PC-9 (cell line): ENCODE results near the gene MSI2. TPM values are rescaled to one million over a fixed set of nuclear protein-coding genes. Genes with fewer than 3 reads are reported as not detected.

Experiments used
- BruUV-seq: library from RNA; stranded (reverse); fragments of 400-500 nt; replicated peaks from 2 replicates; lab custom pipeline; 2021; lab: Mats Ljungman, UMichigan
- CTCF ChIA-PET: fragments of 300-600 bp; sonication (Branson Sonifier 250); formaldehyde crosslinking; loops from one replicate; lab custom pipeline; 2022; ENCODE audit warnings: antibody characterized with exemption; lab: Charles Lee
- POLR2A ChIA-PET: fragments of 300-600 bp; sonication (Branson Sonifier 250); formaldehyde crosslinking; loops from one replicate; lab custom pipeline; 2022; ENCODE audit warnings: antibody characterized with exemption; ENCODE audit not compliant: unreplicated experiment; lab: Charles Lee
- DNase-seq, 2 experiments: peaks; one replicate each; pipeline versions ENCODE4 v3.0.0 to v3.0.0-alpha.2; 2015 to 2022; ENCODE audit warnings: mixed read lengths in 1 of 2
- H2AFZ ChIP-seq: fragments of 200-600 bp; sonication (generic); 2 replicates; pipeline ENCODE4 v1.8.1; 2017; ENCODE audit warnings: antibody characterized with exemption
- H3F3A ChIP-seq: fragments of 200-600 bp; sonication (generic); 2 replicates; pipeline ENCODE4 v1.8.1; 2017; ENCODE audit warnings: antibody characterized with exemption, mild to moderate bottlenecking, low read depth; ENCODE audit not compliant: insufficient read depth
- H3K27ac ChIP-seq: fragments of 200-600 bp; sonication (generic); 2 replicates; pipeline ENCODE4 v1.6.1; 2016; ENCODE audit warnings: mixed run types
- H3K27me3 ChIP-seq: fragments of 200-600 bp; sonication (generic); 2 replicates; pipeline ENCODE4 v1.6.1; 2016; ENCODE audit warnings: low read depth, mixed run types; ENCODE audit not compliant: insufficient read depth
- H3K36me3 ChIP-seq: fragments of 200-600 bp; sonication (generic); 2 replicates; pipeline ENCODE4 v1.6.1; 2016; ENCODE audit warnings: low read depth, mixed run types
- H3K4me1 ChIP-seq: fragments of 200-600 bp; sonication (generic); replicated peaks from 2 replicates; pipeline ENCODE4 v1.6.1; 2016; ENCODE audit warnings: mixed run types; ENCODE audit not compliant: insufficient read depth
- H3K4me2 ChIP-seq: fragments of 200-600 bp; sonication (generic); 2 replicates; pipeline ENCODE4 v1.6.1; 2017; ENCODE audit warnings: mixed run types
- H3K4me3 ChIP-seq: fragments of 200-600 bp; sonication (generic); 2 replicates; pipeline ENCODE4 v1.6.1; 2016; ENCODE audit warnings: mixed run types
- H3K79me2 ChIP-seq: fragments of 200-600 bp; sonication (generic); 2 replicates; pipeline ENCODE4 v1.6.1; 2017; ENCODE audit warnings: low read depth, mixed run types
- H3K9me2 ChIP-seq: fragments of 200-600 bp; sonication (generic); 2 replicates; pipeline ENCODE4 v1.8.1; 2017; ENCODE audit warnings: mild to moderate bottlenecking; ENCODE audit not compliant: insufficient read depth
- H3K9me3 ChIP-seq: fragments of 200-600 bp; sonication (generic); 2 replicates; pipeline ENCODE4 v1.8.1; 2016; ENCODE audit warnings: low read depth; ENCODE audit not compliant: insufficient read depth
- H4K20me1 ChIP-seq: fragments of 200-600 bp; sonication (generic); 2 replicates; pipeline ENCODE4 v1.8.1; 2017; ENCODE audit not compliant: insufficient read depth
- EZH2 ChIP-seq: fragments of 200-600 bp; sonication (generic); IDR thresholded peaks from 2 replicates; pipeline ENCODE4 v1.8.0; 2017; ENCODE audit warnings: antibody characterized with exemption, low read depth
- intact Hi-C: fragments of 100-400 bp; cut with micrococcal nuclease; formaldehyde crosslinking; loops from one replicate; pipeline ENCODE4 v1.10.0; 2022; ENCODE audit not compliant: unreplicated experiment
- total RNA-seq: library from RNA; stranded (reverse); gene quantifications from 2 replicates; pipeline ENCODE4 v1.2.3, GENCODE V29; 2021
- TF ChIP-seq, protein P1 (sequence below): fragments of 200-600 bp; sonication (generic); conservative IDR thresholded peaks from 2 replicates; pipeline ENCODE4 v1.6.1; 2017; ENCODE audit warnings: mixed run types, antibody characterized with exemption, mild to moderate bottlenecking, moderate library complexity

MSI2 gene
- total RNA-seq, 1 experiment from 2014 or later = 15.7 TPM

DNA sequence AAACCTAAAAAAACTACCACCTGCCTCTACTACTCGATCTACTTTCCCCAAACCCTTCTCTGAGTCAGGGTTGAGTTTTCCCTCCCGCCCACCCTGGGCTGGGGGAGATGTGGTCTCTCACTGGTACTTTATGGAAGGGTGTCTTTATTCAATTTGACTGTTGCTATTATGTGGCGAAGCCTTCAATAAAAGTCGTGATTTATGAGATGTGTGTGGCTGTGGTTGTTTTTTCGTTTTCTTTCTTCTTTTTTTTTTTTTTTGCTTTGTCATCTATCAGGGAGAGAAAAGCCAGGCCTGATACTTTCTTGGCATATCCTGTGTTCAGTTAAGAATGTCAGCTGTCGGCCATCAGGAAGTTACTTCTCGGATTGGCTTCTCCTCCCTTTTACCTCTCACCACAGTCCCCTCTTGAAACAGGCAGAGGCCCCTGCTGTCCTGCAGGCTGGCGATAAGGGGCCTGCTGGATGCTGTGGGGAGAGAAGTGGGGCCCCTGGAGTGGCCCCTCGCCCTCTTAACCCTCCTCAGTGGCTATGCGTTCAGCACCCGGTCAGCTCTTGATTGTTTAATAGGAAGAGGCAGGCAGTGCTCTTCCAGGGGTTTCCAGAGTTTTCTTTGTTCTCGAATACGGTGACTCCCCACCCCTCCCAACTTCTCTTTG lies 123.0 kb downstream of the MSI2 start:
- no peaks in the 10 kb centered on the region for H3K9me2 ChIP-seq
- BruUV-seq = no TSS peak
- peaks cover 4% of the 10 kb centered on the region; the same call in 1 of the 2 replicates for H3K27me3 ChIP-seq
- H3K36me3 ChIP-seq = no peaks in the 10 kb centered on the region
- H3K4me1 ChIP-seq = peaks cover 19% of the 10 kb centered on the region
- no peak for TF ChIP-seq EZH2
- H3K4me3 ChIP-seq = no peak overlapping the region
- H3K9me3 ChIP-seq = no peaks in the 10 kb centered on the region
- no peaks in the 10 kb centered on the region for H3K79me2 ChIP-seq
- H3K27ac ChIP-seq = no peak overlapping the region
- ChIA-PET POLR2A (no interaction called here), CTCF (interaction anchor here (0.6 kb wide), 1 partner anchor 1249 kb away, joined by 4 read pairs; no protein-coding TSS in a partner anchor)
- no peaks in the 10 kb centered on the region for H4K20me1 ChIP-seq
- peaks cover 21% of the 10 kb centered on the region; the same call in 1 of the 2 replicates for H3F3A ChIP-seq
- no peak for DNase-seq
- no peak overlapping the region for H3K4me2 ChIP-seq
- no peak overlapping the region for H2AFZ ChIP-seq
- intact Hi-C loops = no loop called here

DNA sequence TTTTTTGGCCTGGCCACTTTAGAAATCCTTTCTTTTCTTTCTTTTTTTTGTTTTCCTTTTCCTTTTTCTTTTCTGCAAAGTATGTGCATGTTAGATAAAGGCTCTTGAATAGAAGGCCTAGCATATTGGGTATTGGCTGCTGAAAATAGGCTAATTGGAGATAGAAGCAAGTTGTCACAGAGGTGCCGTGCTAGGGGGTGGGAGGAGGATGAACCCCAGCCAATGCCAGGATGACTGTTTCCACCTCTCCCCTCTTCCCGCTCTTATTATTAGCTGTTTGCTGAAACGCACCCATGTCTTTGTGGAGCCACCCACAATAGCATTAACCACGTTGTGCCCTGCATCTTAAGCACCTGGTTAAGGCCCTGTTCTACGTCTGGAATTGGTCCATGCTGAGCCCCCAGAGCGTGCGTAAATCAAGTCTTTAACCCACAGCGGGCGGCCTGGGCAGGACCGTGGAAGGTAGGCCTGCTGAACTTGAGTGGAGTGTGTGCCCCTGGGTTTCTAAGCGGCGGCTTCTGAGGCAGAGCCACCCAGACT lies 123.6 kb downstream of the MSI2 start:
- intact Hi-C loops = no loop called here
- Histone ChIP-seq H3K36me3 (no peaks in the 10 kb centered on the region), H3K9me3 (no peaks in the 10 kb centered on the region), H3K9me2 (no peaks in the 10 kb centered on the region), H3K79me2 (no peaks in the 10 kb centered on the region), H4K20me1 (no peaks in the 10 kb centered on the region), H2AFZ (no peak overlapping the region), H3F3A (peaks cover 17% of the 10 kb centered on the region; the same call in 1 of the 2 replicates), H3K27ac (no peak overlapping the region), H3K4me2 (no peak overlapping the region), H3K27me3 (peaks cover 4% of the 10 kb centered on the region; the same call in 1 of the 2 replicates), H3K4me3 (no peak overlapping the region), H3K4me1 (peaks cover 17% of the 10 kb centered on the region)
- ChIA-PET POLR2A (no interaction called here), CTCF (no interaction called here)
- no TSS peak for BruUV-seq
- DNase-seq = no peak
- TF ChIP-seq, protein P1, sequence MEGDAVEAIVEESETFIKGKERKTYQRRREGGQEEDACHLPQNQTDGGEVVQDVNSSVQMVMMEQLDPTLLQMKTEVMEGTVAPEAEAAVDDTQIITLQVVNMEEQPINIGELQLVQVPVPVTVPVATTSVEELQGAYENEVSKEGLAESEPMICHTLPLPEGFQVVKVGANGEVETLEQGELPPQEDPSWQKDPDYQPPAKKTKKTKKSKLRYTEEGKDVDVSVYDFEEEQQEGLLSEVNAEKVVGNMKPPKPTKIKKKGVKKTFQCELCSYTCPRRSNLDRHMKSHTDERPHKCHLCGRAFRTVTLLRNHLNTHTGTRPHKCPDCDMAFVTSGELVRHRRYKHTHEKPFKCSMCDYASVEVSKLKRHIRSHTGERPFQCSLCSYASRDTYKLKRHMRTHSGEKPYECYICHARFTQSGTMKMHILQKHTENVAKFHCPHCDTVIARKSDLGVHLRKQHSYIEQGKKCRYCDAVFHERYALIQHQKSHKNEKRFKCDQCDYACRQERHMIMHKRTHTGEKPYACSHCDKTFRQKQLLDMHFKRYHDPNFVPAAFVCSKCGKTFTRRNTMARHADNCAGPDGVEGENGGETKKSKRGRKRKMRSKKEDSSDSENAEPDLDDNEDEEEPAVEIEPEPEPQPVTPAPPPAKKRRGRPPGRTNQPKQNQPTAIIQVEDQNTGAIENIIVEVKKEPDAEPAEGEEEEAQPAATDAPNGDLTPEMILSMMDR = no peak
- no peak for TF ChIP-seq EZH2

DNA sequence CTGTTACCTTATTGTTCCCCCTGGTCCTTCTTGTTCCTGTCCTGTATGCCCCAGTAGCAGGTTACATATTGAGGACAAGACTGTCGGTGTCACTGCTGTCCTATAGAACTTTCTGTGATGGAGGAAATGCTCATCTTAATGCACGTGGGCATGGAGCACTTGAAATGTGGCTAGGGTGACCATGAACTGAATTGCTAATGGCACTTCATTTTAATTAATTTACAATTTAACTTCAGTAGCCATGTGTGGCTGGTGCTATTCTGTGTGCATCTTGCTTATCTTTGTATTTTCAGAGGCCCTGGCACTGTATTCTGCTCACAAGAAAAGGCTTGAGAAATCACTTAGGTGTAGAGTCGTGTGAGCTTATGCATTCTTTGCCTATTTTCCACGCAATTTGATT lies 125.2 kb downstream of the MSI2 start:
- no peak overlapping the region for H3K4me2 ChIP-seq
- H3K9me2 ChIP-seq = no peaks in the 10 kb centered on the region
- intact Hi-C loops = no loop called here
- no peaks in the 10 kb centered on the region for H3K36me3 ChIP-seq
- no peaks in the 10 kb centered on the region for H4K20me1 ChIP-seq
- peaks cover 2% of the 10 kb centered on the region; the same call in 1 of the 2 replicates for H3F3A ChIP-seq
- H2AFZ ChIP-seq = no peak overlapping the region
- H3K27ac ChIP-seq = no peak overlapping the region
- peaks cover under 1% of the 10 kb centered on the region; the same call in 1 of the 2 replicates for H3K27me3 ChIP-seq
- no peaks in the 10 kb centered on the region for H3K9me3 ChIP-seq
- H3K4me3 ChIP-seq = no peak overlapping the region
- no TSS peak for BruUV-seq
- DNase-seq = no peak
- ChIA-PET CTCF (no interaction called here), POLR2A (no interaction called here)
- H3K79me2 ChIP-seq = no peaks in the 10 kb centered on the region
- TF ChIP-seq, protein P1 = no peak
- no peak for TF ChIP-seq EZH2
- peaks cover 1% of the 10 kb centered on the region for H3K4me1 ChIP-seq
